GM12892 (cell line): ENCODE results near the gene C6orf52.

Experiments used
- POLR2A ChIP-seq: IDR thresholded peaks from 2 replicates; pipeline ENCODE4 v1.6.1; 2011; ENCODE audit warnings: low read depth, low read length, control low read depth
- POLR2AphosphoS5 ChIP-seq: IDR thresholded peaks from 2 replicates; pipeline ENCODE4 v1.6.1; 2011; ENCODE audit warnings: low read depth, low read length, control low read depth
- TAF1 ChIP-seq: IDR thresholded peaks from 2 replicates; pipeline ENCODE4 v1.6.1; 2011; ENCODE audit warnings: low read depth, mild to moderate bottlenecking, control low read depth, low read length, borderline replicate concordance

DNA sequence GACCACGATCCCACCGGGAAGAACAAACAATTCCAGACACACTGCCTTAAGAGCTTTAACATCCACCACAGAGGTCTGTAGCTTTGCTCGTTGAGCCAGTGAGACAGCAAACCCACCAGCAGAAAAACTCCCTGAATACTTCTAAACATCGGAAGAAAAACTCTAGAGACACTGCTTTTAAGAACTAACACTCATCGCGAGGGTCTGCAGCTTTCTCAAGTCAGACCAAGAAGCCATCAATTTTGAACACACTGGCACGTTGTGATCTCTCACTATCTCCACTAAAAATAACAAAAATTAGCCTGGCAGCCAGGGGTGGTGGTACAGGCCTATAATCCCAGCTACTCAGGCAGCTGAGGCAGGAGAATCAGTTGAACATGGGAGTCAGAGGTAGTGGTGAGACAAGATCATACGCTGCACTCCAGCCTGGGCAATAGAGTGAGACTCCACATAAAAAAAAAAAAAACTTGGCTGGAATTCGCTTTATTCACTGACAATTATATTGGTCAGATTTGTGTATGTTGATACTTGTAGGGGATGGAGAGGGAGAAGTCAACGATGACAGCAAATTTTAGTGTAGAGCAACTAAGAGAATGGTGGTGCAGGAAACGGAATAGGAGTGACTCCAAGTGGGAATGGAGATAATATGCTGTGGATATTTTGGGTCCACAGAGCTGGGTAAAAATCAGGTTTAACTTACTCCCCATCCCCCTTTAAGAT, 27.6 kb upstream of the C6orf52 start:
- TF ChIP-seq POLR2AphosphoS5 (no peak), TAF1 (no peak), POLR2A (no peak)
